WI38 (cell line): ENCODE measurements around the gene TMEM121B.
"Not testable (repeated sequence)": the region's sequence is repeated elsewhere in the genome, so short reads cannot be mapped to it uniquely, and the experiment has no call there.

Experiments
- H3K4me3 ChIP-seq: 2 replicates; pipeline ENCODE4 v1.5.1; 2011; ENCODE audit warnings: low read depth, mild to moderate bottlenecking, control low read depth, low read length
- TF ChIP-seq, protein P1 (sequence below): IDR thresholded peaks from 2 replicates; pipeline ENCODE4 v1.5.1; 2012; ENCODE audit warnings: low read depth, mild to moderate bottlenecking, control low read depth, low read length

Gene TMEM121B

DNA sequence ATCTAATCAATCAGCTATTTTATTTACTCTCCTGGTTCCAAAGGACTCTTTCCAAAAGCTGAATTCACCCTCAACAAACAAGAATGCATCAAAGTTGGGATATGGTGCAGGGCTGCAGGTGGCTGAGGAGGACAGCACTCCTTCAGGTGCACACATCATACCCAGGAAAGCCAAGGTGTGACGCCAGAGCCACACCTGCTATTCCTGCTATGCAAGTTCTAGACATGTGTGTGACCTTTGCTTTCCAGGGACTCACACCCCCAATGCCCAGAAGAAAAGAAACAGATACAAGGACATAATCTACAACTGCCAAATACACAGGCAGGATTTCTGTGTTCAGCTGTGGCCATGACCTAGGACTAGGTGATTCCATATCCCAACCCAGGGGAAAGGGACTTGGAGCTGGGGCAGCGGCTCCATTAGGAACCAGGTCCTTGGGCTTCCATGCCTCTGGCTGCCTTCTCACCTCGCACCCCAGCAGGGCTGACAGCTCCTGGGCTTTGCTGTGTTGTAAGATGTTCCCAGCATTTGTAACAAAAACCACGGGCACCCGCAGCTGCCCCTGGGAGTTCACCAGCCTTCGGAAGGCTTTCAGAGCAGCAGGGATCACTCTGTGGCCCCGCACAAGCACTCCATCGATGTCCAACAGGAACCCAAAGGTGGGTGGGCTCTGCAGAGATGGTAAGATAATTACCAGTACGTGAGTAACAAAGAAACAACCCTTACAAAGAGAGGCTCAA, 28.1 kb upstream of the TMEM121B start:
- TF ChIP-seq, protein P1, sequence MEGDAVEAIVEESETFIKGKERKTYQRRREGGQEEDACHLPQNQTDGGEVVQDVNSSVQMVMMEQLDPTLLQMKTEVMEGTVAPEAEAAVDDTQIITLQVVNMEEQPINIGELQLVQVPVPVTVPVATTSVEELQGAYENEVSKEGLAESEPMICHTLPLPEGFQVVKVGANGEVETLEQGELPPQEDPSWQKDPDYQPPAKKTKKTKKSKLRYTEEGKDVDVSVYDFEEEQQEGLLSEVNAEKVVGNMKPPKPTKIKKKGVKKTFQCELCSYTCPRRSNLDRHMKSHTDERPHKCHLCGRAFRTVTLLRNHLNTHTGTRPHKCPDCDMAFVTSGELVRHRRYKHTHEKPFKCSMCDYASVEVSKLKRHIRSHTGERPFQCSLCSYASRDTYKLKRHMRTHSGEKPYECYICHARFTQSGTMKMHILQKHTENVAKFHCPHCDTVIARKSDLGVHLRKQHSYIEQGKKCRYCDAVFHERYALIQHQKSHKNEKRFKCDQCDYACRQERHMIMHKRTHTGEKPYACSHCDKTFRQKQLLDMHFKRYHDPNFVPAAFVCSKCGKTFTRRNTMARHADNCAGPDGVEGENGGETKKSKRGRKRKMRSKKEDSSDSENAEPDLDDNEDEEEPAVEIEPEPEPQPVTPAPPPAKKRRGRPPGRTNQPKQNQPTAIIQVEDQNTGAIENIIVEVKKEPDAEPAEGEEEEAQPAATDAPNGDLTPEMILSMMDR: no peak
- H3K4me3 ChIP-seq: no peak overlapping the region

GRCh38 chr22:17147458-17147857, 26.3 kb upstream of the TMEM121B start:
- not testable (repeated sequence) for H3K4me3 ChIP-seq

DNA sequence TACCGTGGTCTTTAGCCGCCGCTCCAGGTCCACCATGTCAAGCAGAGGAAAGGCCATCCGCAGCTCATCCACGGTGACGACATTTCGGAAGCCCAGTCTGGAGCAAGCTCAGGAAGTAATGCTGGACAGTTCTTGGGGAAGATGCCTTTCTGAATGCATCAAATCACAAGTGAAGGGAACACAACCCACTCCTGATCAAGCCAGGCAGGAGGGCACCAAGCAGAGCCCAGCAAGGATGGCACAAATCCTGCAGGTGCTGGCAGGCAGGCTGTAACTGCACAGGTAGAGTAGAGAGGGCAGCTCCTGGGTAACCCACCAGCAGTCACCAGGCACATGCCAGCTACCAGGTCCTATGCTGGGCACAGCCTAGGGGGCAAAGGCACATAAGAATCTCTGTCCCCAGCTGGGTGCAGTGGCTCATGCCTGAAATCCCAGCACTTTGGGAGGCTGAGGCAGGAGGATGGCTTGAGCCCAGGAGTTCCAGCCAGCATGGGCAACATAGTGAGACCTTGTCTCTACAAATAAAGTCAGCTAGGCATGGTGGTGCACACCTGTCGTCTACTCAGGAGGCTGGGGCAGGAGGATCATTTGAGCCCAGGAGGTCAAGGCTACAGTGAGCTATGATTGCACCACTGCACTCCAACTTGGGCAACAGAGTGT, 24.0 kb upstream of the TMEM121B start:
- H3K4me3 ChIP-seq: no peak overlapping the region
- TF ChIP-seq, protein P1: no peak

GRCh38 chr22:17143826-17144225, 22.7 kb upstream of the TMEM121B start:
- H3K4me3 ChIP-seq: no peak overlapping the region
- TF ChIP-seq, protein P1: no peak

DNA sequence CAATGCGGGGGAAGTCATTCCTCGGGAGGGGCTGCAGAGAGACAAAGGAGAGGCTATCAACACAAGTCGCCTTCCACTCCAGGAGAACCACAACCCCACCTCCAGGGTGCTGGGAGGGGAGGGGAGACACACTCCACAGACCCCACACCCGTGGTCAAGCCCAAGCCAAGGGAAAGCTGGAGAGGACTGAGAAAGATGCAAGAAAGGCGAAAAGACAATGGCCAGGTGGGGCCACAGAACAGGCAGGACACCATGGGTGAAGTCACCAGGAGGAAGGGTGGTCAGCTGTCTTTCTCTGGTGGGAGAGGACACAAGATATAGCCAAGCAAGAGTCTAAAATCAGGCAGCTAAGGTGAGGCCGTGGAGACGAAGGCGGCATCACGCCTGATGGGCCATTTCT, 21.9 kb upstream of the TMEM121B start:
- TF ChIP-seq, protein P1: no peak
- H3K4me3 ChIP-seq: no peak overlapping the region

- no peak overlapping the region for H3K4me3 ChIP-seq
- TF ChIP-seq, protein P1: no peak
These were observed 19.9 kb upstream of the TMEM121B start for GRCh38 chr22:17140826-17141766.

GRCh38 chr22:17140022-17140421, 18.9 kb upstream of the TMEM121B start:
- TF ChIP-seq, protein P1: no peak

More at GRCh38 chr22:17140022-17140421, 18.9 kb upstream of the TMEM121B start:
- no peak overlapping the region for H3K4me3 ChIP-seq
